IMR-90 (cell line): ENCODE measurements around the gene IL12RB2. TPM values are rescaled to one million over a fixed set of nuclear protein-coding genes. Genes with fewer than 3 reads are reported as not detected.

Experiments used
- ATAC-seq: fragments of 200-7000 bp; cut with Tn5 transposase; 2 replicates; pipeline ENCODE4 v1.9.1; 2020; ENCODE audit warnings: low read depth, mild to moderate bottlenecking, moderate library complexity
- BruUV-seq: library from RNA; stranded (reverse); fragments of 400-500 nt; replicated peaks from 2 replicates; lab custom pipeline; 2021; lab: Mats Ljungman, UMichigan
- CTCF ChIA-PET: fragments of 300-600 bp; formaldehyde crosslinking; extraction: SDS; loops from one replicate; lab custom pipeline; 2021; ENCODE audit warnings: antibody characterized with exemption; lab: Yijun Ruan, JAX
- POLR2A ChIA-PET: fragments of 300-600 bp; sonication (Branson Sonifier 250); formaldehyde crosslinking; loops from one replicate; lab custom pipeline; 2022; ENCODE audit warnings: antibody characterized with exemption; ENCODE audit not compliant: unreplicated experiment; lab: Charles Lee
- DNase-seq: peaks from one replicate; pipeline ENCODE4 v3.0.0; 2013
- H2AFZ ChIP-seq: replicated peaks from 2 replicates; pipeline ENCODE3; 2013; ENCODE audit warnings: low read length, mild to moderate bottlenecking; ENCODE audit not compliant: poor library complexity
- H2AK5ac ChIP-seq: 2 replicates; pipeline ENCODE4 v1.6.1; 2013; ENCODE audit warnings: low read depth, low read length, inconsistent platforms
- H2AK9ac ChIP-seq: replicated peaks from 2 replicates; pipeline ENCODE3; 2013; ENCODE audit warnings: mild to moderate bottlenecking, low read depth, low read length, moderate library complexity; ENCODE audit not compliant: poor library complexity
- H2BK120ac ChIP-seq: 2 replicates; pipeline ENCODE4 v1.6.1; 2013; ENCODE audit warnings: low read depth, low read length, inconsistent platforms
- H2BK15ac ChIP-seq: 3 replicates; pipeline ENCODE4 v1.6.1; 2013; ENCODE audit warnings: low read depth, low read length, inconsistent platforms
- H2BK20ac ChIP-seq: 2 replicates; pipeline ENCODE4 v1.6.1; 2013; ENCODE audit warnings: low read depth, mild to moderate bottlenecking, inconsistent platforms, low read length, moderate library complexity
- H2BK5ac ChIP-seq: 2 replicates; pipeline ENCODE4 v1.6.1; 2013; ENCODE audit warnings: mild to moderate bottlenecking, low read depth, low read length, inconsistent platforms; ENCODE audit not compliant: poor library complexity, severe bottlenecking
- H3K14ac ChIP-seq: replicated peaks from 2 replicates; pipeline ENCODE4 v1.6.1; 2013; ENCODE audit warnings: low read depth, low read length, inconsistent platforms
- H3K18ac ChIP-seq: 2 replicates; pipeline ENCODE4 v1.6.1; 2013; ENCODE audit warnings: low read depth, low read length, control low read depth
- H3K23ac ChIP-seq: 2 replicates; pipeline ENCODE4 v1.6.1; 2013; ENCODE audit warnings: low read depth, low read length, inconsistent platforms
- H3K27ac ChIP-seq: 2 replicates; pipeline ENCODE4 v1.5.1; 2013; ENCODE audit warnings: mild to moderate bottlenecking, control low read depth, low read length; ENCODE audit not compliant: insufficient read depth
- H3K27me3 ChIP-seq: 2 replicates; pipeline ENCODE4 v1.6.1; 2013; ENCODE audit warnings: low read length; ENCODE audit not compliant: control insufficient read depth, insufficient read depth
- H3K36me3 ChIP-seq: 2 replicates; pipeline ENCODE4 v1.6.1; 2013; ENCODE audit warnings: low read length, mixed read lengths; ENCODE audit not compliant: control insufficient read depth, insufficient read depth
- H3K4ac ChIP-seq: 2 replicates; pipeline ENCODE4 v1.6.1; 2013; ENCODE audit warnings: low read depth, low read length, inconsistent platforms
- H3K4me1 ChIP-seq: 2 replicates; pipeline ENCODE4 v1.6.1; 2013; ENCODE audit warnings: low read length, mixed read lengths; ENCODE audit not compliant: control insufficient read depth, insufficient read depth
- H3K4me2 ChIP-seq: 2 replicates; pipeline ENCODE4 v1.6.1; 2013; ENCODE audit warnings: low read depth, mild to moderate bottlenecking, control low read depth, low read length, moderate library complexity
- H3K4me3 ChIP-seq: 2 replicates; pipeline ENCODE4 v1.5.1; 2013; ENCODE audit warnings: low read depth, mild to moderate bottlenecking, control low read depth, low read length, moderate library complexity; ENCODE audit not compliant: insufficient read depth
- H3K56ac ChIP-seq: 2 replicates; pipeline ENCODE4 v1.6.1; 2013; ENCODE audit warnings: low read length, inconsistent platforms; ENCODE audit not compliant: insufficient read depth; ENCODE audit errors: extremely low read depth
- H3K79me1 ChIP-seq, 2 experiments: 2 replicates each; pipeline ENCODE4 v1.6.1; 2013; ENCODE audit warnings: low read length in 2 of 2, inconsistent platforms in 1 of 2, low read depth in 1 of 2
- H3K9ac ChIP-seq: 2 replicates; pipeline ENCODE4 v1.6.1; 2013; ENCODE audit warnings: low read depth, low read length, control low read depth
- H3K9me1 ChIP-seq: 2 replicates; pipeline ENCODE4 v1.6.1; 2013; ENCODE audit warnings: low read length, inconsistent platforms; ENCODE audit not compliant: insufficient read depth
- H3K9me3 ChIP-seq: 2 replicates; pipeline ENCODE4 v1.6.1; 2013; ENCODE audit warnings: low read length; ENCODE audit not compliant: control insufficient read depth, insufficient read depth
- H4K20me1 ChIP-seq: 2 replicates; pipeline ENCODE4 v1.6.1; 2013; ENCODE audit warnings: low read length, inconsistent platforms; ENCODE audit not compliant: insufficient read depth
- H4K5ac ChIP-seq: 2 replicates; pipeline ENCODE4 v1.6.1; 2013; ENCODE audit warnings: mild to moderate bottlenecking, low read depth, low read length, control low read depth
- H4K8ac ChIP-seq, 2 experiments: 2 replicates each; pipeline ENCODE4 v1.6.1; 2013; ENCODE audit warnings: low read depth in 2 of 2, low read length in 2 of 2, control low read depth in 1 of 2, inconsistent platforms in 1 of 2
- H4K91ac ChIP-seq: 2 replicates; pipeline ENCODE4 v1.6.1; 2013; ENCODE audit warnings: low read depth, low read length, inconsistent platforms; ENCODE audit not compliant: insufficient read depth
- BHLHE40 ChIP-seq: fragments of 150-350 bp; IDR thresholded peaks from 2 replicates; pipeline ENCODE4 v1.6.1; 2016; ENCODE audit warnings: mild to moderate bottlenecking, low read depth, low read length
- CEBPB ChIP-seq: IDR thresholded peaks from 2 replicates; pipeline ENCODE4 v1.6.1; 2012; ENCODE audit warnings: low read depth, low read length, improper control_type of control experiment
- FOS ChIP-seq: fragments of 150-350 bp; IDR thresholded peaks from 2 replicates; pipeline ENCODE4 v1.6.1; 2016; ENCODE audit warnings: low read depth, low read length
- MAFK ChIP-seq: IDR thresholded peaks from 2 replicates; pipeline ENCODE4 v1.6.1; 2012; ENCODE audit warnings: low read depth, low read length, improper control_type of control experiment
- MAZ ChIP-seq: IDR thresholded peaks from 2 replicates; pipeline ENCODE4 v1.6.1; 2012; ENCODE audit warnings: low read depth, mild to moderate bottlenecking, low read length, improper control_type of control experiment, moderate library complexity, borderline replicate concordance
- MXI1 ChIP-seq: IDR thresholded peaks from 2 replicates; pipeline ENCODE4 v1.6.1; 2012; ENCODE audit warnings: low read depth, mild to moderate bottlenecking, low read length, moderate library complexity, borderline replicate concordance
- NFE2L2 ChIP-seq: fragments of 150-350 bp; IDR thresholded peaks from 2 replicates; pipeline ENCODE4 v1.6.1; 2016; ENCODE audit warnings: low read depth, mild to moderate bottlenecking, low read length
- RAD21 ChIP-seq: IDR thresholded peaks from 2 replicates; pipeline ENCODE4 v1.6.1; 2012; ENCODE audit warnings: low read length, improper control_type of control experiment
- RFX5 ChIP-seq: IDR thresholded peaks from 2 replicates; pipeline ENCODE4 v1.8.0; 2012; ENCODE audit warnings: low read depth, mild to moderate bottlenecking, low read length, moderate library complexity
- SMC3 ChIP-seq: fragments of 150-350 bp; IDR thresholded peaks from 2 replicates; pipeline ENCODE4 v1.6.1; 2016; ENCODE audit warnings: low read depth, mild to moderate bottlenecking, antibody characterized with exemption, low read length, moderate library complexity
- WGBS, 2 experiments: methylation state at CpG; one replicate each; pipeline versions ENCODE4 v1.1.5 to v1.1.7; 2013; ENCODE audit warnings: missing lambda C conversion rate in 2 of 2; ENCODE audit not compliant: insufficient read length in 1 of 2; ENCODE audit errors: extremely low coverage in 2 of 2; 5-methylcytosine and 5-hydroxymethylcytosine counted together
- dilution Hi-C: fragments of 300-500 bp; cut with HindIII; formaldehyde crosslinking; loops from one replicate; pipeline ENCODE4 v1.14.3; 2018; ENCODE audit warnings: low sequenced_read_pairs; ENCODE audit not compliant: unreplicated experiment
- in situ Hi-C: fragments of 300-500 bp; cut with MboI; formaldehyde crosslinking; loops from 3 replicates; pipeline ENCODE4 v1.14.3; 2019; ENCODE audit warnings: low sequenced_read_pairs, inconsistent platforms, mixed read lengths
- intact Hi-C: fragments of 100-400 bp; cut with micrococcal nuclease; formaldehyde crosslinking; loops from 2 replicates; pipeline ENCODE4 v1.10.0; 2022
- polyA plus RNA-seq, 3 experiments: library from polyadenylated mRNA; depleted of rRNA; stranded (reverse); fragments of >200 nt; gene quantifications; 2 replicates each; pipeline ENCODE4 v1.2.3, GENCODE V29; 2012; ENCODE audit warnings: low replicate concordance in 1 of 3
- total RNA-seq: library from RNA; depleted of rRNA; stranded (reverse); fragments of >200 nt; gene quantifications from 2 replicates; pipeline ENCODE4 v1.2.3, GENCODE V29; 2012
- TF ChIP-seq, protein P1 (sequence below): fragments of 150-350 bp; IDR thresholded peaks from 2 replicates; pipeline ENCODE4 v1.6.1; 2017; ENCODE audit warnings: mild to moderate bottlenecking, antibody characterized with exemption, low read length, low read depth
- TF ChIP-seq, protein P2 (sequence below): conservative IDR thresholded peaks from 2 replicates; pipeline ENCODE4 v1.5.1; 2012; ENCODE audit warnings: mild to moderate bottlenecking, low read depth, low read length, improper control_type of control experiment
- TF ChIP-seq, protein P3 (sequence below): fragments of 150-350 bp; IDR thresholded peaks from 2 replicates; pipeline ENCODE4 v1.6.1; 2016; ENCODE audit warnings: low read depth, mild to moderate bottlenecking, low read length, moderate library complexity, borderline replicate concordance

Gene IL12RB2
- total and polyA plus RNA-seq, 2 of the 4 experiments (the other 2 are of a cell fraction): not detected

DNA sequence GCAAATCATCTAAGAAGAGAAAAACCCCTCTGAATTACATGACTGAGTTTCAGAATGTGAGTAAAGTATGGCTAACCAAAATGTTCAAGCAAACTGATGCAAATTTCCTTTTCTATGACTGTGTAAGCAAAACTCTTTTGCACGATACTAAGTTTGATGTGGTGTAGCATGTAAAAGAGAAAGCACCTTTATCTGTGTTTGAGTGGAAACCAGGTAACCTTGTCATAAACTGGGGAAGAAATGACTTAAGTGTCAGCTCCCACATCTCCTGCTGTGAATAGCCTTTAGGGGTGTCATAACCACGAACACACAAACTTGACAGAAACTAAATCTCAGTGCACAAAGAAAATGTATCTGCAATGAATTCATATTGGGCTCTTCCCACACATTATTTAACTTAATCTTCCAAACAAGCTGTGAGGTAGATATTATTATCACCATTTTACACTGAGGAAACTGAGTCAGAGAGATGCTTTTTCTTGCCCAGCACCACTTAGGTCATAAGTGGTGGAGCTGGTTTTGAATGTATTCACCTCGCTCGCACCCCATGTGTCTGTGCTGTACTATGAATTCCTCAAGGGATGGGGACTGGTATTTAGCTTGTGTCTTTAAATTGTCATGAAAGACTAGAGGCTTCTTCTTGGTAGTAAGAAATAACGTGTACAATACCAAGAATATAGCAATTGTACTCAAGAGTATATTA is 32.9 kb upstream of the IL12RB2 start:
- H3K36me3 ChIP-seq: no peaks in the 10 kb centered on the region
- H4K5ac ChIP-seq: no peak overlapping the region
- 86% methylated on average over 1 of the region's 5 CpGs; no CpG with 5 or more reads in 1 of the 2 experiments for WGBS, 2 experiments
- DNase-seq: no peak
- dilution Hi-C loops (no loop called here), in situ Hi-C loops (no loop called here), intact Hi-C loops (no loop called here)
- TF ChIP-seq NFE2L2 (no peak), RFX5 (no peak), RAD21 (no peak), MXI1 (no peak), BHLHE40 (no peak), MAFK (no peak), SMC3 (no peak), MAZ (no peak), CEBPB (no peak), FOS (no peak)
- TF ChIP-seq, protein P1, sequence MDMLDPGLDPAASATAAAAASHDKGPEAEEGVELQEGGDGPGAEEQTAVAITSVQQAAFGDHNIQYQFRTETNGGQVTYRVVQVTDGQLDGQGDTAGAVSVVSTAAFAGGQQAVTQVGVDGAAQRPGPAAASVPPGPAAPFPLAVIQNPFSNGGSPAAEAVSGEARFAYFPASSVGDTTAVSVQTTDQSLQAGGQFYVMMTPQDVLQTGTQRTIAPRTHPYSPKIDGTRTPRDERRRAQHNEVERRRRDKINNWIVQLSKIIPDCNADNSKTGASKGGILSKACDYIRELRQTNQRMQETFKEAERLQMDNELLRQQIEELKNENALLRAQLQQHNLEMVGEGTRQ: no peak
- TF ChIP-seq, protein P2, sequence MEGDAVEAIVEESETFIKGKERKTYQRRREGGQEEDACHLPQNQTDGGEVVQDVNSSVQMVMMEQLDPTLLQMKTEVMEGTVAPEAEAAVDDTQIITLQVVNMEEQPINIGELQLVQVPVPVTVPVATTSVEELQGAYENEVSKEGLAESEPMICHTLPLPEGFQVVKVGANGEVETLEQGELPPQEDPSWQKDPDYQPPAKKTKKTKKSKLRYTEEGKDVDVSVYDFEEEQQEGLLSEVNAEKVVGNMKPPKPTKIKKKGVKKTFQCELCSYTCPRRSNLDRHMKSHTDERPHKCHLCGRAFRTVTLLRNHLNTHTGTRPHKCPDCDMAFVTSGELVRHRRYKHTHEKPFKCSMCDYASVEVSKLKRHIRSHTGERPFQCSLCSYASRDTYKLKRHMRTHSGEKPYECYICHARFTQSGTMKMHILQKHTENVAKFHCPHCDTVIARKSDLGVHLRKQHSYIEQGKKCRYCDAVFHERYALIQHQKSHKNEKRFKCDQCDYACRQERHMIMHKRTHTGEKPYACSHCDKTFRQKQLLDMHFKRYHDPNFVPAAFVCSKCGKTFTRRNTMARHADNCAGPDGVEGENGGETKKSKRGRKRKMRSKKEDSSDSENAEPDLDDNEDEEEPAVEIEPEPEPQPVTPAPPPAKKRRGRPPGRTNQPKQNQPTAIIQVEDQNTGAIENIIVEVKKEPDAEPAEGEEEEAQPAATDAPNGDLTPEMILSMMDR: no peak
- TF ChIP-seq, protein P3, sequence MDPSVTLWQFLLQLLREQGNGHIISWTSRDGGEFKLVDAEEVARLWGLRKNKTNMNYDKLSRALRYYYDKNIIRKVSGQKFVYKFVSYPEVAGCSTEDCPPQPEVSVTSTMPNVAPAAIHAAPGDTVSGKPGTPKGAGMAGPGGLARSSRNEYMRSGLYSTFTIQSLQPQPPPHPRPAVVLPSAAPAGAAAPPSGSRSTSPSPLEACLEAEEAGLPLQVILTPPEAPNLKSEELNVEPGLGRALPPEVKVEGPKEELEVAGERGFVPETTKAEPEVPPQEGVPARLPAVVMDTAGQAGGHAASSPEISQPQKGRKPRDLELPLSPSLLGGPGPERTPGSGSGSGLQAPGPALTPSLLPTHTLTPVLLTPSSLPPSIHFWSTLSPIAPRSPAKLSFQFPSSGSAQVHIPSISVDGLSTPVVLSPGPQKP: no peak
- H4K20me1 ChIP-seq: no peaks in the 10 kb centered on the region
- no peak overlapping the region for H2BK120ac ChIP-seq
- no peak overlapping the region for H2AFZ ChIP-seq
- ATAC-seq: no peak
- H4K91ac ChIP-seq: no peak overlapping the region
- no peak overlapping the region for H4K8ac ChIP-seq
- H3K23ac ChIP-seq: no peak overlapping the region
- H2BK5ac ChIP-seq: no peak overlapping the region
- H3K27me3 ChIP-seq: no peaks in the 10 kb centered on the region
- no TSS peak for BruUV-seq
- no peak overlapping the region for H2BK15ac ChIP-seq
- ChIA-PET CTCF (no interaction called here), POLR2A (no interaction called here)
- H2AK5ac ChIP-seq: no peak overlapping the region
- H3K4me3 ChIP-seq: no peak overlapping the region
- H3K18ac ChIP-seq: no peak overlapping the region
- no peak overlapping the region for H3K4me2 ChIP-seq
- no peak overlapping the region for H3K9ac ChIP-seq
- H3K14ac ChIP-seq: no peak overlapping the region
- H3K56ac ChIP-seq: no peak overlapping the region
- no peaks in the 10 kb centered on the region for H3K9me1 ChIP-seq
- no peaks in the 10 kb centered on the region for H3K79me1 ChIP-seq
- H3K9me3 ChIP-seq: no peaks in the 10 kb centered on the region
- no peaks in the 10 kb centered on the region for H3K4me1 ChIP-seq
- no peak overlapping the region for H2BK20ac ChIP-seq
- no peak overlapping the region for H3K4ac ChIP-seq
- H2AK9ac ChIP-seq: no peak overlapping the region
- no peak overlapping the region for H3K27ac ChIP-seq
